ENCODE results near the gene CFLAR. TPM values are rescaled to one million over a fixed set of nuclear protein-coding genes. Genes with fewer than 3 reads are reported as not detected.
A peak's percentile ranks its signal among the peaks of the same experiment; 100 is the strongest.
"Not testable (repeated sequence)": the region's sequence is repeated elsewhere in the genome, so short reads cannot be mapped to it uniquely, and the experiment has no call there.

Gene CFLAR
- total and polyA plus RNA-seq, 12 donors: 91.5 to 257 (median 203) TPM

DNA sequence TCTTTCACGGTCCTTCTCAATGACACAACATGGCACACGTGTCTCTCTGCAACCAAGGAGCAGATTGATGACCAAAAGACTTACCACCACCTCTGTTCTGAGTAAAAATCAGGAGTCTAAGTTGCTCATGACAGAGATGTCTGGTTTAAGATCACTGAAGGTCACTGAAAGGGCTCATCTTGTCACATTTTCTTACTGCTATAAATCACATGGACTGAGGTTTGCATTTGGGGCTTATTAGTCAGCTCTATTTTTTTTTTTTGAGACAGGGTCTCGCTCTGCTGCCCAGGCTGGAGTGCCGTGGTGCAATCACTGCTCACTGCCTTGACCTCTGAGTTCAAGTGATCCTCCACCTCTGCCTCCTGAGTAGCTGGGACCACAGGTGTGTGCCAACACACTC lies 19.4 kb downstream of the CFLAR start:
- Histone ChIP-seq H3K4me3 (no peak overlapping the region), H3K27ac (peak overlapping the region; percentile 33 to 100 (median 100)), H3K4me1 (peaks cover 20 to 88% (median 81%) of the 10 kb centered on the region in 9 donors), H3K36me3 (peaks cover 9 to 98% (median 46%) of the 10 kb centered on the region in 9 donors), H3K9me3 (no peaks in the 10 kb centered on the region), H3K27me3 (no peaks in the 10 kb centered on the region)
- intact Hi-C loops (cut with DNase I): no loop called here
- no peak for ATAC-seq
- TF ChIP-seq, protein P1, sequence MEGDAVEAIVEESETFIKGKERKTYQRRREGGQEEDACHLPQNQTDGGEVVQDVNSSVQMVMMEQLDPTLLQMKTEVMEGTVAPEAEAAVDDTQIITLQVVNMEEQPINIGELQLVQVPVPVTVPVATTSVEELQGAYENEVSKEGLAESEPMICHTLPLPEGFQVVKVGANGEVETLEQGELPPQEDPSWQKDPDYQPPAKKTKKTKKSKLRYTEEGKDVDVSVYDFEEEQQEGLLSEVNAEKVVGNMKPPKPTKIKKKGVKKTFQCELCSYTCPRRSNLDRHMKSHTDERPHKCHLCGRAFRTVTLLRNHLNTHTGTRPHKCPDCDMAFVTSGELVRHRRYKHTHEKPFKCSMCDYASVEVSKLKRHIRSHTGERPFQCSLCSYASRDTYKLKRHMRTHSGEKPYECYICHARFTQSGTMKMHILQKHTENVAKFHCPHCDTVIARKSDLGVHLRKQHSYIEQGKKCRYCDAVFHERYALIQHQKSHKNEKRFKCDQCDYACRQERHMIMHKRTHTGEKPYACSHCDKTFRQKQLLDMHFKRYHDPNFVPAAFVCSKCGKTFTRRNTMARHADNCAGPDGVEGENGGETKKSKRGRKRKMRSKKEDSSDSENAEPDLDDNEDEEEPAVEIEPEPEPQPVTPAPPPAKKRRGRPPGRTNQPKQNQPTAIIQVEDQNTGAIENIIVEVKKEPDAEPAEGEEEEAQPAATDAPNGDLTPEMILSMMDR (IDR thresholded peaks at IDR 0.05): no peak
- no peak for DNase-seq
- 72 to 77% methylated on average over 4 of the region's 4 CpGs for WGBS, 2 donors

DNA sequence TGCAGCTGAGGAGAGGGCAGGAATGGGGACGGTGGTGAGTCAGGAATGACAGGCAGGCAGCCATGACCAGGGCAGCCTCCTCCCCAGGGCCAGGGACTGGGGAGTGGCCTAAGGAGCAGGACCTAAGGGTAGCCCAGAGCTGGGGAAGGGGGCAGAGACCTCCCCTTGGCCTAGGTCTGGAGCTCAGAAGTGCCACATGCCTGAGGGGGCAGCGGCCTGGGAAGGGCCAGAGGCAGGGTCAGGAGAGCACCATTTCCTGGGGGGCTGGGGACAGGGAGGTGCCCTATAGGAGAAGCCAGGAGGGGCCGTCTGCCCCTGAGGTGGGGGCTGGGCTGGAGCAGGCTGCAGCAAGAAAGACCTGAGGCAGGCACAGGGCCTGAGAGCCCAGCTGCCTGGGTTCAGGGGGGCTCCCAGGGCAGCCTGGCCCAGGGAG lies 20.9 kb downstream of the CFLAR start:
- ATAC-seq (peak in 2 of 8 donors; percentile 5 to 37), DNase-seq (no peak)
- no peak overlapping the region for H3K4me3 ChIP-seq
- no peaks in the 10 kb centered on the region for H3K9me3 ChIP-seq
- 50 to 52% methylated on average over 3 of the region's 3 CpGs for WGBS, 2 donors
- TF ChIP-seq, protein P1 (IDR thresholded peaks at IDR 0.05): no peak
- intact Hi-C loops (cut with DNase I): no loop called here
- H3K27me3 ChIP-seq: no peaks in the 10 kb centered on the region
- peak overlapping the region in 9 of 10 donors; percentile 20 to 100 (median 100) for H3K27ac ChIP-seq
- H3K36me3 ChIP-seq: peaks cover 9 to 98% (median 56%) of the 10 kb centered on the region in 9 donors
- peaks cover 17 to 73% (median 68%) of the 10 kb centered on the region in 9 donors for H3K4me1 ChIP-seq

DNA sequence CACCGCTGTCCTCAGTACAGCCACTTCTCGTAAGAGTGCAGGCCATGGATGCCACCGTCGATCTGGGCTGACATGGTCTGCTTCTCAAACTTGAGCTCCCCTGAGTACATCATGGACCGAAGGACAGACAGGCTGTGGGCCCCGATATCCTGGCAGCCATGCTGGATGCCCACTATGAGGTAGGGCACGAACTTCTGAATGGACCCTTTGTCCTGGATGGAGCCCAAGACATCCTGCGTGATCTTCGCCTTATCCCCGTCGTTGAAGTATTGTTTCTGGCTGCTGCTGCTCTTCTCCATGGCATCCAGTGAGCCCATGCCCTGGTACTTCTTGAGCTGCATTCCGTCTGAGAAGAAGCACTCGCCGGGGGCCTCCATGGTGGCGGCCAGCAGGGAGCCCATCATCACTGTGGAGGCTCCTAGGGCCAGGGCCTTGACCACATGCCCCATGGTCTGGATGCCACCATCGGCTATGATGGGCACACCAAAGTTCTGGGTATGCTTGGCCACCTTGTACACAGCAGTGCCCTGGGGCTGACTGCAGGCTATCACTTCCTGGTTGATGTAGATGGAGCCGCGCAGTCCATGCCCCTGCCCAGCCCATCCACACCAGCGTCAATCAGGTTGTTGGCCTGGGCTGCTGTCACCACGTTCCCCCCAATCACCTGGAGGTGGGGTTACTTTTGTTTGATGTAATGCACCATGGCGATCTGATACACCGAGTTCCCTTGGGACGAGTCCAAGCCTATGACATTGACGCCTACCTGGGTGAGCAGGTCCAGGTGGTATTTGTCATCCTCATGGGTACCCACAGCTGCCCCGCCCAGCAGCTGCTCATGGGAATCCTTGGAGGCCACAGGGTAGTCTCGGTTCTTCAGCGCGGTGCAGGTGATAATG lies 21.8 kb downstream of the CFLAR start:
- no peak for DNase-seq

DNA sequence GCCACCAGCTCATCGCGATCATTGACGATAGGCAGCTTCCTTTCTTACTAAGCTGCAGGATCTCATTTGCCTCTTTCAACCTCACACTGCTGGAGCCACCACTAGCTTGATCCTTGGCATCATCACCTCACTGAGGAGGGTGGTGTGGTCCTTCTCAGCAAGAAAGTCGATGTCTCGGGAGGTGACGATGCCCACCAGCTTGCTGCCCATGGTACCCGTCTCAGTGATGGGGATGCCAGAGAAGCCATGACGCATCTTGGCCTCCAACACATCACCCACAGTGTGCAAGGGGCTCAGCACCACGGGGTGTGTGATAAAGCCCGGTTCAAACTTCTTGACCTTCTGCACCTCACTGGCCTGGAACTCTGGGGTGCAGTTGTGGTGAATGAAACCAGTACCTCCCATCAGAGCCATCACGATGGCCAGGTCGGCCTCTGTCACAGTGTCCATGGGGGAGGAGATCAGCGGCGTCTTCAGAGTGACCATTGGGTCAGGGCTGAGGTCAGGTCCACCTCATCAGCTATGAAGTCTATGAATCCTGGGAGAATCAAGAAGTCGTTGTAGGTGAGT lies 22.5 kb downstream of the CFLAR start:
- Histone ChIP-seq H3K27ac (peak overlapping the region in 3 of 10 donors; percentile 34 to 51 (median 47)), H3K27me3 (no peaks in the 10 kb centered on the region), H3K4me1 (peaks cover 10 to 57% (median 54%) of the 10 kb centered on the region in 9 donors), H3K9me3 (no peaks in the 10 kb centered on the region), H3K4me3 (no peak overlapping the region), H3K36me3 (peaks cover 9 to 100% (median 64%) of the 10 kb centered on the region in 9 donors)
- intact Hi-C loops (cut with DNase I): no loop called here
- 92 to 95% methylated on average over 15 of the region's 15 CpGs for WGBS, 2 donors
- TF ChIP-seq, protein P1 (IDR thresholded peaks at IDR 0.05): no peak
- ATAC-seq: no peak
- no peak for DNase-seq

More for the DNA sequence above, 21.8 kb downstream of the CFLAR start:
- no peaks in the 10 kb centered on the region for H3K27me3 ChIP-seq
- H3K36me3 ChIP-seq: peaks cover 9 to 100% (median 63%) of the 10 kb centered on the region in 9 donors
- TF ChIP-seq, protein P1 (IDR thresholded peaks at IDR 0.05): no peak
- no peaks in the 10 kb centered on the region for H3K9me3 ChIP-seq
- peak overlapping the region in 5 of 10 donors; percentile 62 to 100 (median 100) for H3K27ac ChIP-seq
- intact Hi-C loops (cut with DNase I): no loop called here
- H3K4me1 ChIP-seq: peaks cover 15 to 65% (median 59%) of the 10 kb centered on the region in 9 donors
- peak in 6 of 8 donors; percentile 15 to 55 (median 22) for ATAC-seq
- no peak overlapping the region for H3K4me3 ChIP-seq
- WGBS, 2 donors: 92 to 94% methylated on average over 28 of the region's 28 CpGs

DNA sequence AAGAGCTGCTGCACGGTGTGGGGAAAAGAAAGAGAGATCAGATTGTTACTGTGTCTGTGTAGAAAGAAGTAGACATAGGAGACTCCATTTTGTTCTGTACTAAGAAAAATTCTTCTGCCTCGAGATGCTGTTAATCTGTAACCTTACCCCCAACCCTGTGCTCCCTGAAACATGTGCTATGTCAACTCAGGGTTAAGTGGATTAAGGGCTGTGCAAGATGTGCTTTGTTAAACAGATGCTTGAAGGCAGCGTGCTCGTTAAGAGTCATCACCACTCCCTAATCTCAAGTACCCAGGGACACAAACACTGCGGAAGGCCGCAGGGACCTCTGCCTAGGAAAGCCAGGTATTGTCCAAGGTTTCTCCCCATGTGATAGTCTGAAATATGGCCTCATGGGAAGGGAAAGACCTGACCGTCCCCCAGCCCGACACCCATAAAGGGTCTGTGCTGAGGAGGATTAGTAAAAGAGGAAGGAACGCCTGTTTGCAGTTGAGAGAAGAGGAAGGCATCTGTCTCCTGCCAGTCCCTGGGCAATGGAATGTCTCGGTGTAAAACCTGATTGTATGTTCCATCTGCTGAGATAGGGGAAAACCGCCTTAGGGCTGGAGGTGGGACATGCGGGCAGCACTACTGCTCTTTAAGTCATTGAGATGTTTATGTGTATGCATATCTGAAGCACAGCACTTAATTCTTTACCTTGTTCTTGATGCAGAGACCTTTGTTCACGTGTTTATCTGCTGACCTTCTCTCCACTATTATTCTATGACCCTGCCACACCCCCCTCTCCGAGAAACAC lies 23.2 kb downstream of the CFLAR start:
- peak overlapping the region in 5 of 10 donors; percentile 20 to 51 (median 34) for H3K27ac ChIP-seq
- not testable (repeated sequence) for H3K4me3 ChIP-seq

More for the DNA sequence above, 23.2 kb downstream of the CFLAR start:
- intact Hi-C loops (cut with DNase I); H3K27me3 ChIP-seq; ATAC-seq; H3K9me3 ChIP-seq; DNase-seq: not testable (repeated sequence)
- 48 to 53% methylated on average over 12 to 13 of the region's 14 CpGs for WGBS, 2 donors
- Histone ChIP-seq H3K36me3 (peaks cover 9 to 100% (median 71%) of the 10 kb centered on the region in 9 donors), H3K4me1 (peaks cover 10 to 56% (median 48%) of the 10 kb centered on the region in 9 donors)

Data from heart right ventricle (tissue), 16 donors.